ENCODE results near the gene DNMT3A. TPM values are rescaled to one million over a fixed set of nuclear protein-coding genes. Genes with fewer than 3 reads are reported as not detected.

Gene DNMT3A
- total RNA-seq, 1 experiment from 2014 or later, result 12.2 TPM

GRCh38 chr2:25323042-25323514 is 18.6 kb downstream of the DNMT3A start:
- H3K4me3 ChIP-seq (ENCODE audit: low read length), result no peak overlapping the region
- ATAC-seq (no peak), DNase-seq (no peak)
- H3K4me1 ChIP-seq (ENCODE audit: insufficient read depth, low read length), result no peaks in the 10 kb centered on the region
- CTCF ChIA-PET, result no interaction called here
- intact Hi-C loops (cut with micrococcal nuclease), result no loop called here
- no peak overlapping the region for H2AFZ ChIP-seq (ENCODE audit: low read length)
- H3K79me2 ChIP-seq (ENCODE audit: low read length), result no peaks in the 10 kb centered on the region
- no peak overlapping the region for H3K27ac ChIP-seq (ENCODE audit: low read length)
- no peaks in the 10 kb centered on the region for H3K9me2 ChIP-seq (replicated peaks; ENCODE audit: low read length)
- no peaks in the 10 kb centered on the region for H4K20me1 ChIP-seq (ENCODE audit: low read length)
- no peaks in the 10 kb centered on the region for H3F3A ChIP-seq (ENCODE audit: low read length, unreplicated experiment)
- TF ChIP-seq EZH2phosphoT487 (IDR thresholded peaks at IDR 0.05; ENCODE audit: borderline replicate concordance, low read length) (no peak), EZH2 (IDR thresholded peaks at IDR 0.05; ENCODE audit: low read length, unreplicated experiment) (no peak), CTCF (conservative IDR thresholded peaks at IDR 0.05; ENCODE audit: low read depth, low read length) (no peak)
- H3K36me3 ChIP-seq (ENCODE audit: low read depth, low read length), result peaks cover 12% of the 10 kb centered on the region; the same call in 1 of the 2 replicates
- H3K9ac ChIP-seq (ENCODE audit: low read length), result no peak overlapping the region
- no peak overlapping the region for H3K4me2 ChIP-seq (ENCODE audit: low read length)
- POLR2A ChIA-PET (ENCODE audit: unreplicated experiment), result no interaction called here
- no TSS peak for BruUV-seq (replicated peaks)
- H3K9me3 ChIP-seq (ENCODE audit: low read length), result peaks cover 11% of the 10 kb centered on the region; the same call in 1 of the 2 replicates
- H3K27me3 ChIP-seq (ENCODE audit: low read length), result no peaks in the 10 kb centered on the region

- no peak overlapping the region for H3K4me3 ChIP-seq (ENCODE audit: low read length)
- TF ChIP-seq CTCF (conservative IDR thresholded peaks at IDR 0.05; ENCODE audit: low read depth, low read length) (no peak), EZH2phosphoT487 (IDR thresholded peaks at IDR 0.05; ENCODE audit: borderline replicate concordance, low read length) (no peak), EZH2 (IDR thresholded peaks at IDR 0.05; ENCODE audit: low read length, unreplicated experiment) (no peak)
- H4K20me1 ChIP-seq (ENCODE audit: low read length), result no peaks in the 10 kb centered on the region
- DNase-seq (no peak), ATAC-seq (no peak)
- no peak overlapping the region for H3K4me2 ChIP-seq (ENCODE audit: low read length)
- no peak overlapping the region for H3K9ac ChIP-seq (ENCODE audit: low read length)
- ChIA-PET CTCF (no interaction called here), POLR2A (ENCODE audit: unreplicated experiment) (no interaction called here)
- intact Hi-C loops (cut with micrococcal nuclease), result no loop called here
- H3K9me2 ChIP-seq (replicated peaks; ENCODE audit: low read length), result no peaks in the 10 kb centered on the region
- peaks cover 11% of the 10 kb centered on the region; the same call in 1 of the 2 replicates for H3K9me3 ChIP-seq (ENCODE audit: low read length)
- peaks cover 9% of the 10 kb centered on the region; the same call in 1 of the 2 replicates for H3K36me3 ChIP-seq (ENCODE audit: low read depth, low read length)
- no peaks in the 10 kb centered on the region for H3K4me1 ChIP-seq (ENCODE audit: insufficient read depth, low read length)
- H3F3A ChIP-seq (ENCODE audit: low read length, unreplicated experiment), result no peaks in the 10 kb centered on the region
- no TSS peak for BruUV-seq (replicated peaks)
- H3K79me2 ChIP-seq (ENCODE audit: low read length), result no peaks in the 10 kb centered on the region
- no peak overlapping the region for H2AFZ ChIP-seq (ENCODE audit: low read length)
- no peak overlapping the region for H3K27ac ChIP-seq (ENCODE audit: low read length)
- no peaks in the 10 kb centered on the region for H3K27me3 ChIP-seq (ENCODE audit: low read length)
Measured at GRCh38 chr2:25322312-25322711, 19.4 kb downstream of the DNMT3A start.

- H3K36me3 ChIP-seq (ENCODE audit: low read depth, low read length), result no peaks in the 10 kb centered on the region
- TF ChIP-seq CTCF (conservative IDR thresholded peaks at IDR 0.05; ENCODE audit: low read depth, low read length), result no peak
- TF ChIP-seq EZH2 (IDR thresholded peaks at IDR 0.05; ENCODE audit: low read length, unreplicated experiment), result no peak
- no peak for TF ChIP-seq EZH2phosphoT487 (IDR thresholded peaks at IDR 0.05; ENCODE audit: borderline replicate concordance, low read length)
- CTCF ChIA-PET, result no interaction called here
- no peaks in the 10 kb centered on the region for H3K9me3 ChIP-seq (ENCODE audit: low read length)
- H3K9me2 ChIP-seq (replicated peaks; ENCODE audit: low read length), result no peaks in the 10 kb centered on the region
- POLR2A ChIA-PET (ENCODE audit: unreplicated experiment), result no interaction called here
- no peak overlapping the region for H3K9ac ChIP-seq (ENCODE audit: low read length)
- H3F3A ChIP-seq (ENCODE audit: low read length, unreplicated experiment), result no peaks in the 10 kb centered on the region
- no peaks in the 10 kb centered on the region for H3K79me2 ChIP-seq (ENCODE audit: low read length)
- H4K20me1 ChIP-seq (ENCODE audit: low read length), result no peaks in the 10 kb centered on the region
- H2AFZ ChIP-seq (ENCODE audit: low read length), result no peak overlapping the region
- no peak for DNase-seq
- H3K27ac ChIP-seq (ENCODE audit: low read length), result no peak overlapping the region
- ATAC-seq, result no peak
- H3K4me3 ChIP-seq (ENCODE audit: low read length), result no peak overlapping the region
- no TSS peak for BruUV-seq (replicated peaks)
- no peaks in the 10 kb centered on the region for H3K27me3 ChIP-seq (ENCODE audit: low read length)
- intact Hi-C loops (cut with micrococcal nuclease), result no loop called here
- H3K4me2 ChIP-seq (ENCODE audit: low read length), result no peak overlapping the region
- H3K4me1 ChIP-seq (ENCODE audit: insufficient read depth, low read length), result no peaks in the 10 kb centered on the region
Measured at GRCh38 chr2:25320077-25320476, 21.6 kb downstream of the DNMT3A start.

Measured in PC-3 (cell line).